ENCODE measurements around the gene ANXA5. TPM values are rescaled to one million over a fixed set of nuclear protein-coding genes. Genes with fewer than 3 reads are reported as not detected.

Gene ANXA5
- total and polyA plus RNA-seq, 2 of the 4 experiments (the other 2 are of a cell fraction): 780 to 1,448 TPM

GRCh38 chr4:121679951-121680350 lies 16.8 kb downstream of the ANXA5 start:
- peaks cover 51% of the 10 kb centered on the region for H3K36me3 ChIP-seq (ENCODE audit: control insufficient read depth, insufficient read depth, low read length)
- H3K4me3 ChIP-seq (ENCODE audit: insufficient read depth, low read depth, low read length): no peak overlapping the region
- BruUV-seq (replicated peaks): no TSS peak
- no peak overlapping the region for H2AK5ac ChIP-seq (ENCODE audit: low read depth, low read length)
- TF ChIP-seq RCOR1 (IDR thresholded peaks at IDR 0.05; ENCODE audit: insufficient replicate concordance, low read length) (no peak), CTCF (conservative IDR thresholded peaks at IDR 0.05; ENCODE audit: low read depth, low read length) (no peak), RFX5 (IDR thresholded peaks at IDR 0.05; ENCODE audit: low read depth, low read length) (no peak), ELK1 (IDR thresholded peaks at IDR 0.05; ENCODE audit: borderline replicate concordance, low read depth, low read length) (no peak), MAFK (IDR thresholded peaks at IDR 0.05; ENCODE audit: low read depth, low read length) (no peak), CEBPB (IDR thresholded peaks at IDR 0.05; ENCODE audit: low read depth, low read length) (no peak), MAZ (IDR thresholded peaks at IDR 0.05; ENCODE audit: borderline replicate concordance, low read depth, low read length) (no peak), POLR2A (IDR thresholded peaks at IDR 0.05; ENCODE audit: low read depth, low read length) (no peak), SMC3 (IDR thresholded peaks at IDR 0.05; ENCODE audit: low read depth, low read length) (no peak), CHD1 (IDR thresholded peaks at IDR 0.05; ENCODE audit: low read depth, low read length) (no peak), MXI1 (IDR thresholded peaks at IDR 0.05; ENCODE audit: borderline replicate concordance, low read depth, low read length) (no peak)
- no peak for ATAC-seq (ENCODE audit: low read depth)
- H4K5ac ChIP-seq (ENCODE audit: low read depth, low read length): no peak overlapping the region
- H4K20me1 ChIP-seq (ENCODE audit: insufficient read depth, low read length): peaks cover 68% of the 10 kb centered on the region; the same call in 1 of the 2 replicates
- no CpG with 5 or more reads among the region's 4 CpGs for WGBS, 2 experiments (ENCODE audit: extremely low coverage in 2 of 2, insufficient read length in 1 of 2)
- peak overlapping the region; percentile 67 for H2BK5ac ChIP-seq (ENCODE audit: low read depth, low read length, poor library complexity, severe bottlenecking)
- in situ Hi-C loops (cut with MboI; ENCODE audit: low sequenced_read_pairs): loop anchor here (10.0 kb wide), 1 partner anchor 125 kb away; the partner anchor contains the start of gene EXOSC9
- no peaks in the 10 kb centered on the region for H3K27me3 ChIP-seq (ENCODE audit: control insufficient read depth, insufficient read depth, low read length)
- no peak overlapping the region for H2BK120ac ChIP-seq (ENCODE audit: low read depth, low read length)
- dilution Hi-C loops (cut with HindIII; ENCODE audit: low sequenced_read_pairs, unreplicated experiment): no loop called here
- no peak overlapping the region for H3K9ac ChIP-seq (ENCODE audit: low read depth, low read length)
- no peak overlapping the region for H2BK15ac ChIP-seq (ENCODE audit: low read depth, low read length)
- H2BK20ac ChIP-seq (ENCODE audit: low read depth, low read length): no peak overlapping the region
- no peaks in the 10 kb centered on the region for H3K9me3 ChIP-seq (ENCODE audit: control insufficient read depth, insufficient read depth, low read length)
- intact Hi-C loops (cut with micrococcal nuclease): loop anchor here (5.0 kb wide), 1 partner anchor 122 kb away; the partner anchor contains the start of gene EXOSC9
- CTCF ChIA-PET: no interaction called here
- H2AK9ac ChIP-seq (replicated peaks; ENCODE audit: low read depth, low read length, poor library complexity): no peak overlapping the region
- no peak overlapping the region for H3K4me2 ChIP-seq (ENCODE audit: low read depth, low read length)
- H2AFZ ChIP-seq (replicated peaks; ENCODE audit: low read length, poor library complexity): no peak overlapping the region
- no peak overlapping the region for H3K4ac ChIP-seq (ENCODE audit: low read depth, low read length)
- H3K9me1 ChIP-seq (ENCODE audit: insufficient read depth, low read length): peaks cover 7% of the 10 kb centered on the region
- POLR2A ChIA-PET (ENCODE audit: unreplicated experiment): no interaction called here
- peaks cover 26 to 51% of the 10 kb centered on the region in 2 experiments for H3K79me1 ChIP-seq (ENCODE audit: low read depth in 1 of 2, low read length in 2 of 2)
- no peak overlapping the region for H3K56ac ChIP-seq (ENCODE audit: extremely low read depth, insufficient read depth, low read length)
- peaks cover 21% of the 10 kb centered on the region for H3K4me1 ChIP-seq (ENCODE audit: control insufficient read depth, insufficient read depth, low read length)
- no peak overlapping the region for H3K14ac ChIP-seq (replicated peaks; ENCODE audit: low read depth, low read length)
- H4K91ac ChIP-seq (ENCODE audit: insufficient read depth, low read depth, low read length): no peak overlapping the region
- H4K8ac ChIP-seq (ENCODE audit: low read depth in 2 of 2, low read length in 2 of 2): no peak overlapping the region
- H3K23ac ChIP-seq (ENCODE audit: low read depth, low read length): no peak overlapping the region
- no peak overlapping the region for H3K18ac ChIP-seq (ENCODE audit: low read depth, low read length)
- H3K27ac ChIP-seq (ENCODE audit: insufficient read depth, low read length): no peak overlapping the region
- no peak for DNase-seq
